MCF 10A (cell line): Measurements from ENCODE around the gene PPP3CA. TPM values are rescaled to one million over a fixed set of nuclear protein-coding genes. Genes with fewer than 3 reads are reported as not detected.

Experiments used
- BruUV-seq: library from RNA; stranded (reverse); fragments of 400-500 nt; replicated peaks from 2 replicates; lab custom pipeline; 2021; lab: Mats Ljungman, UMichigan
- CTCF ChIA-PET: fragments of 300-600 bp; sonication (Branson Sonifier 250); formaldehyde crosslinking; extraction: SDS; loops from one replicate; lab custom pipeline; 2021; ENCODE audit warnings: antibody characterized with exemption, inconsistent platforms; lab: Yijun Ruan, JAX
- POLR2A ChIA-PET: fragments of 300-600, 350-650 bp; sonication (Branson Sonifier 250); formaldehyde crosslinking; extraction: SDS; loops from one replicate; lab custom pipeline; 2020; ENCODE audit warnings: antibody characterized with exemption, inconsistent platforms; lab: Yijun Ruan, JAX
- DNase-seq: peaks from one replicate; pipeline ENCODE4 v3.0.0-alpha.2; 2018; ENCODE audit not compliant: unreplicated experiment
- H3K27ac Mint-ChIP-seq: one replicate; pipeline ENCODE4 v1.8.0; 2022; ENCODE audit warnings: mild to moderate bottlenecking, low read depth, mixed read lengths; ENCODE audit not compliant: unreplicated experiment
- H3K27me3 Mint-ChIP-seq: one replicate; pipeline ENCODE4 v1.8.0; 2022; ENCODE audit warnings: mixed read lengths; ENCODE audit not compliant: insufficient read depth, unreplicated experiment
- H3K36me3 Mint-ChIP-seq: one replicate; pipeline ENCODE4 v1.8.0; 2022; ENCODE audit warnings: mild to moderate bottlenecking, moderate library complexity, mixed read lengths; ENCODE audit not compliant: insufficient read depth, unreplicated experiment
- H3K4me1 Mint-ChIP-seq: one replicate; pipeline ENCODE4 v1.8.0; 2022; ENCODE audit warnings: mixed read lengths; ENCODE audit not compliant: insufficient read depth, unreplicated experiment
- H3K4me3 Mint-ChIP-seq: one replicate; pipeline ENCODE4 v1.8.0; 2022; ENCODE audit warnings: mild to moderate bottlenecking, moderate library complexity, mixed read lengths; ENCODE audit not compliant: unreplicated experiment
- H3K9me3 Mint-ChIP-seq: one replicate; pipeline ENCODE4 v1.8.0; 2022; ENCODE audit warnings: mixed read lengths; ENCODE audit not compliant: unreplicated experiment
- CTCF ChIP-seq: fragments of 200-600 bp; IDR thresholded peaks from one replicate; pipeline ENCODE4 v1.8.0; 2022; ENCODE audit warnings: antibody characterized with exemption, mild to moderate bottlenecking; ENCODE audit not compliant: unreplicated experiment
- intact Hi-C: fragments of 100-400 bp; cut with micrococcal nuclease; formaldehyde crosslinking; loops from 2 replicates; pipeline ENCODE4 v1.14.1; 2022
- total RNA-seq: library from RNA; stranded (reverse); gene quantifications from 2 replicates; pipeline ENCODE4 v1.2.3, GENCODE V29; 2022

The PPP3CA gene
- total RNA-seq, 1 experiment from 2014 or later = 73.0 TPM

- no peak for TF ChIP-seq CTCF
- CTCF ChIA-PET = interaction anchor here (0.7 kb wide), 1 partner anchor 40 kb away, joined by 3 read pairs; no protein-coding TSS in a partner anchor
- H3K27ac Mint-ChIP-seq = no peak overlapping the region
- POLR2A ChIA-PET = interaction anchor here (0.6 to 3.0 kb wide), 2 partner anchors 11 to 129 kb away, joined by 3 to 9 read pairs; no protein-coding TSS in a partner anchor
- BruUV-seq = no TSS peak
- DNase-seq = no peak
- H3K27me3 Mint-ChIP-seq = no peaks in the 10 kb centered on the region
- intact Hi-C loops = no loop called here
- H3K36me3 Mint-ChIP-seq = no peaks in the 10 kb centered on the region
- H3K4me3 Mint-ChIP-seq = no peak overlapping the region
- H3K9me3 Mint-ChIP-seq = no peaks in the 10 kb centered on the region
- H3K4me1 Mint-ChIP-seq = peaks cover 10% of the 10 kb centered on the region
These were observed 82.8 kb downstream of the PPP3CA start for GRCh38 chr4:101264512-101264911.

- BruUV-seq = no TSS peak
- H3K9me3 Mint-ChIP-seq = no peaks in the 10 kb centered on the region
- no peak overlapping the region for H3K4me3 Mint-ChIP-seq
- no peak for DNase-seq
- ChIA-PET CTCF (interaction anchor here (0.7 kb wide), 1 partner anchor 434 kb away, joined by 3 read pairs; no protein-coding TSS in a partner anchor), POLR2A (interaction anchor here (0.6 to 3.0 kb wide), 6 partner anchors 9 to 94 kb away, joined by 3 to 9 read pairs (median 3); no protein-coding TSS in a partner anchor)
- no peaks in the 10 kb centered on the region for H3K27me3 Mint-ChIP-seq
- peaks cover 10% of the 10 kb centered on the region for H3K4me1 Mint-ChIP-seq
- H3K27ac Mint-ChIP-seq = no peak overlapping the region
- H3K36me3 Mint-ChIP-seq = no peaks in the 10 kb centered on the region
- intact Hi-C loops = no loop called here
- no peak for TF ChIP-seq CTCF
These were observed 84.6 kb downstream of the PPP3CA start for GRCh38 chr4:101262683-101263082.

- H3K4me1 Mint-ChIP-seq = no peaks in the 10 kb centered on the region
- no peak overlapping the region for H3K27ac Mint-ChIP-seq
- ChIA-PET POLR2A (interaction anchor here (0.6 kb wide), 1 partner anchor 182 kb away, joined by 7 read pairs; no protein-coding TSS in a partner anchor), CTCF (no interaction called here)
- no peaks in the 10 kb centered on the region for H3K27me3 Mint-ChIP-seq
- no peak for DNase-seq
- no peak overlapping the region for H3K4me3 Mint-ChIP-seq
- no TSS peak for BruUV-seq
- no peak for TF ChIP-seq CTCF
- H3K36me3 Mint-ChIP-seq = no peaks in the 10 kb centered on the region
- no peaks in the 10 kb centered on the region for H3K9me3 Mint-ChIP-seq
- intact Hi-C loops = no loop called here
These were observed 87.5 kb downstream of the PPP3CA start for GRCh38 chr4:101259876-101260275.

GRCh38 chr4:101258883-101259282 lies 88.4 kb downstream of the PPP3CA start:
- no peak for TF ChIP-seq CTCF
- Mint-ChIP-seq H3K4me3 (no peak overlapping the region), H3K36me3 (no peaks in the 10 kb centered on the region), H3K9me3 (no peaks in the 10 kb centered on the region), H3K4me1 (no peaks in the 10 kb centered on the region), H3K27ac (peak overlapping the region; percentile 26), H3K27me3 (no peaks in the 10 kb centered on the region)
- no TSS peak for BruUV-seq
- intact Hi-C loops = no loop called here
- no peak for DNase-seq
- CTCF ChIA-PET = interaction anchor here (0.5 kb wide), 1 partner anchor 89 kb away, joined by 3 read pairs; no protein-coding TSS in a partner anchor
- POLR2A ChIA-PET = interaction anchor here (0.5 to 0.9 kb wide), 2 partner anchors 89 kb away, joined by 3 read pairs; partner anchors contain the start of gene PPP3CA
